Fibroblast of the aortic adventitia (primary cell): Measurements from ENCODE around the gene ZMIZ1. TPM values are rescaled to one million over a fixed set of nuclear protein-coding genes. Genes with fewer than 3 reads are reported as not detected.

Experiments
- DNase-seq: peaks from one replicate; pipeline ENCODE4 v3.0.0-alpha.2; 2010; ENCODE audit warnings: low read depth
- H3K4me3 ChIP-seq: 2 replicates; pipeline ENCODE4 v1.5.1; 2011; ENCODE audit warnings: low read depth, mild to moderate bottlenecking, control low read depth, low read length, moderate library complexity
- CTCF ChIP-seq: IDR thresholded peaks from 2 replicates; pipeline ENCODE4 v1.5.1; 2011; ENCODE audit warnings: mild to moderate bottlenecking, low read length, control low read depth, inconsistent platforms; ENCODE audit not compliant: insufficient read depth
- total RNA-seq: library from RNA; depleted of rRNA; stranded (reverse); fragments of >200 nt; gene quantifications from 2 replicates; pipeline ENCODE4 v1.2.3, GENCODE V29; 2012; ENCODE audit warnings: low replicate concordance

The ZMIZ1 gene
- total RNA-seq, 1 donor, result 28.1 TPM

DNA sequence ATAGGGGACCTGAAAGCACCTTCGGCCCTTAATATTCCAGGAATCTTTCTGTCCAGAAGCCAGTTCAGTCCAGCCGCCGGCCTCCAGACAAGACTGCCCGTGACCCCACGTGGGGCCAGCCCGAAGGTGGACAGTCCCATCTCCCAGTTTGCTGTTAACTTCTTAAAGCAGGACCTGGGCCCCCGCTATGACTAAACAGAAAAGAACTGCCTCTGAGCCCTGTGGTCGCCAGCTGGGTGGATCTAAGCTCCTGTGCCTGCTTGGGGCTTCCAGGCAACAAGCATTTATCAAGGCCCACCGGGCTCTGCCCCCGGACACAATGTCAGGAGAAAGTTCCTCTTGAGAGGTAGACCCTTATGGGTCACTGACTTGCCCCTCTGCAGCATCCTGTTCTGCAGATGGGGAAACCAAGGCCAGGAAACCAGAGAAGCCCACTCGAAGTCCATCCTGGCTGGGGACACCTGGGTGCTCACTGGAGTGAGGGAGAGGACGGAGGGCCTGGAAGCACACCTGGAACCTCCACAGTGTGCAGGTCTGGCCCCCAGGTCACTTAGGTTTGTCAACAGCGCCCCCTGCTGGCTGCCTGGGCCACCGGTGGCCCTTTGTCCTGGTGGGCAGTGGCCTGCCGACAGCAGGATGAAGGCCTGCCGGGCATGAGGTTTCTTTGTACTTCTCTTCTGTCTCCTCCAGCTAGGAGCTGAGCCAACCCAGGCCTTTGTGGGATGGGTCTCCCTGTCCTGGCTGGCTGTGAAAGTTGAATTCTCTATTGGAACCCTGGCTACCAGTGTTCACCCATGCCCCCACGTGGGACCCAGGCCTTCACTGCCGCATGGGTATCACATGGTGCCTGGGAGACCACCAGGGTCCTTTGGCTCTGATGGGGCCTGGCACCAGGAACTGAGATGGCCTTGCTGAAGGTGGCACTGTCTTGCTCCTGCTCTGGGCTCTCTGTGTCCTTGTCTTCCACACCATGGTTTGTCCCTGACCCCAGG is 128.0 kb downstream of the ZMIZ1 start:
- DNase-seq, result peak; percentile 57
- no peak overlapping the region for H3K4me3 ChIP-seq
- peak; percentile 86 for TF ChIP-seq CTCF

DNA sequence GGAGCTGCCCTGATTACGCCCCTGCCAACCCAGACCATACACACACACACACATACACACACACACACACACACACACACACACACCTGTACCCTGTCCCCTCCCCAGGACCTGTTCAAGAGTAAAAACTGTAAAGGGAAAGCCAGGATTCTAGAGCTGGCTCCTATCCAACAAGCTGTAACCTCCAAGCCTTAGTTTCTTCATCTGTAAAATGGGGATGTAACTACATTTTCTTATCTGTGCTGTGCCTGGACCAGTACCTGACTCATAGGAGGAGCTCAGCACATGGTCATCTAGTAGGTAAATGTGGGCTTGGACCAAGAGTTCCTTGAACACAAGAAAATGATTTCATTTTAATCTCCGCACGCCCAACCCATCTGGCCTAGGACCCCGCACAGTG is 128.8 kb downstream of the ZMIZ1 start:
- no peak for TF ChIP-seq CTCF
- no peak for DNase-seq
- no peak overlapping the region for H3K4me3 ChIP-seq

DNA sequence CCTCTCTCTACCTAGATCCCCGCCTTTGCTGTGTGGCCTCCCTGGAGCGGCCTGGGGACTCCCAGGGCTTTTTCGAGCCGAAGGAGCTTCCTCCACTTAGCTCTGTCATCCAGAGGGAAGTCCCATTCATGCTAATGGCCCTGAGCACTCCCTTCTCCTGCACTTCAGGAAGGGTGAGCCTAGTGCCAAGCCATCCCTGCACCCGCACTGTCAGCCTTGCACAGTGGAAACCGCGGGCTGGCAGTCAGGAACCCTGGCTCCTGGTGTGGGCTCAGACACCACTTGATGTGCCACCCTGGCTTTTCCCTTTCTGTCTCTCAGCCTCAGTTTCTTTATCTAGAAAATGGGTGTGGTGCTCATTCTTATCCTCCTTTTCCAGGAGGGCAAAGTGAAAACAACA is 131.6 kb downstream of the ZMIZ1 start:
- no peak for TF ChIP-seq CTCF
- H3K4me3 ChIP-seq, result no peak overlapping the region

DNA sequence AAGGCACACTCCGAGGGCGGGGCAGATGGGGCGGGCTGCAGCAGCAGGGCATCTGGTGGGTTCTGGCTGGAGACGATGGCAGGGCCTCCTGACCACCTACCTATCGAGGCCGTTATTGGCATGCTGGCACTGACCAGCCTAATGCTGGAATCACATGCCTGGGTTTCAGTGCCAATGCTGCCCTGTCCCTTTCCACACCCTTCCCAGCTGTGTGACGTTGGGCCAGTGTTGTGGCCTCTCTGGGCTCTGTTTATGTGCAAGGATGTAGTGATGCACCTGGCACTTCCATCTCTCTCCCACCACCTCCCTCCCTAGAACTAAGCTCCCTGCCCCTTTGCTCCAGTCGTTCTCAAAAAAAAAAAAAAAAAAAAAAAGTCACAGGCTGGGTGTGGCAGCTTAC is 132.9 kb downstream of the ZMIZ1 start:
- H3K4me3 ChIP-seq, result no peak overlapping the region
- TF ChIP-seq CTCF, result no peak
- DNase-seq, result no peak

More for the DNA sequence above, 131.6 kb downstream of the ZMIZ1 start:
- no peak for DNase-seq

- H3K4me3 ChIP-seq, result no peak overlapping the region
- DNase-seq, result peak; percentile 55
- TF ChIP-seq CTCF, result peak; percentile 65
Measured at GRCh38 chr10:79202188-79203013, 133.6 kb downstream of the ZMIZ1 start.

DNA sequence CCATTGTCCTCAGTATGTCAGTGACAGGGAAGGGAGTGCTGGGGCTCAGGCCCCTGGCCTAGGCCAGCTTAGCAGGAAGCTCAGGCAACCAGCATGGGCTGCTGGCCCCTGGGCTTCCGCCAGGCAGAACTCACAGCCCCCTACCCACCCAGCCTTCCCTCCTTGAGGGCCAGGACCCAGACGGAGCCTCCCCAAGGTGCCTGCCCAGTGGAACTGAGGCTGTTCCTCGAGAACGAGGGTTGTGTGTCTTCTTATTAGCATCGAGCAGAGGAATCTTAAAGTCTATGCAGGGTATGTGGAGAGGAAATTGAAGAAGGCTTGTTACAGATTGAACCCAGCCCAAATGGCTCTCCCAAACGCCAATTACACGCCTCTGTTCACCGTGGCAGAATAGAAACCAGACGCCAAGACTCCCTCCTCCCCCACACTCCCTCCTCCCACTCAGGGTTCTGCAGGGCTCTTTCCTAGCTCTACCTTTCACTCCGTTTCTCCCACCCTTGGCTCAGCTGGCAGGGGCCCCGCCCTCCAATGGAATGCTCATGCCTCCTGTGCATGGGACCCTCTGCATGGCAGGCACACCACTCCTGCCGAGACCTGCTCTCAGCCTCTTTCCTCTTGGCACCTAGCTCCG is 134.4 kb downstream of the ZMIZ1 start:
- no peak overlapping the region for H3K4me3 ChIP-seq
- no peak for DNase-seq
- TF ChIP-seq CTCF, result no peak
